Endometrial microvascular endothelial cells (primary cell): ENCODE data around the gene MS4A15. TPM values are rescaled to one million over a fixed set of nuclear protein-coding genes. Genes with fewer than 3 reads are reported as not detected.
"Not testable (repeated sequence)": the region's sequence is repeated elsewhere in the genome, so short reads cannot be mapped to it uniquely, and the experiment has no call there.

Experiments
- in situ Hi-C: cut with HindIII; loops from 2 replicates; pipeline ENCODE4 v1.10.0; 2017; ENCODE audit warnings: low sequenced_read_pairs, low pct_unique_long_range_greater_than_20kb; ENCODE audit errors: inconsistent ontology term
- total RNA-seq: library from RNA; depleted of rRNA; stranded (reverse); fragments of >200 nt; gene quantifications from one replicate; pipeline ENCODE4 v1.2.3, GENCODE V29; 2015; ENCODE audit errors: inconsistent ontology term

The MS4A15 gene, protein sequence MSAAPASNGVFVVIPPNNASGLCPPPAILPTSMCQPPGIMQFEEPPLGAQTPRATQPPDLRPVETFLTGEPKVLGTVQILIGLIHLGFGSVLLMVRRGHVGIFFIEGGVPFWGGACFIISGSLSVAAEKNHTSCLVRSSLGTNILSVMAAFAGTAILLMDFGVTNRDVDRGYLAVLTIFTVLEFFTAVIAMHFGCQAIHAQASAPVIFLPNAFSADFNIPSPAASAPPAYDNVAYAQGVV
- total RNA-seq: not detected

DNA sequence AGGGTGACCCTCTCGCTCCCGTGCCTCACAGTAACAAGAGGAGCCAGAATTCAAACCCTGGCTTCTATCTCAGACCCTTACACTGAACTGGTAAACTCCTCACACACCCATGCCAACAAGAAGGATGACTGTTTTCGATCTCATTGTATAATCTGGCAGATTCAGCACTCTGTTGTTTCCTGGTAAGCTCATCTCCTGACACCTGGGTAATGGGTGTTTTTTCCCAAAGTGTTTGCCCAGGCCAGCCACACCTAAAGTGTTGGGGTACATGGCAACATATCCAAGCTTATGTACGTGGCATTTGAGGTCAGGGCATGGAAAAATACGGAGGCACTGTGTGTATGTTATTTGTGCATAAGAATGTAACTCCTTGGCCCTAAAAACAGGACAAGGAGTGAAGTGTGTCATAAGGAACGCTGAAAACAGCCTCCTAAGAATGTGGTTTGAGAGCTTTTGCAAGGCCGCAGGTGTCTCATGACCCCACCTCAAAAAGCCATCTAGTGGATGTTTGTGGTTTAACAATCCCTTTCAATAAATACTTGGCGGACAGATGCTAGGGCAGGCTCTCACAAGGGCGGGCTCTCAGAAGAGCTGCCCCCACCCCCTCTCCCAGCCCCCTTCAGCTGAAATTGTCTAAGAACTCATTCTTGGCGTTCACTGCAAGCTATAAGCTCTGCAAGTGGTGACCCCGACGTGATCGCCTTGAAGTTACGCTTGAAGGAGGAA, at the start of gene MS4A15:
TSS of gene MS4A15 (plus strand) at position 561 of the 726 bp plus-strand sequence. CDS start 6,867 bp downstream, outside the sequence.
- in situ Hi-C loops: no loop called here

DNA sequence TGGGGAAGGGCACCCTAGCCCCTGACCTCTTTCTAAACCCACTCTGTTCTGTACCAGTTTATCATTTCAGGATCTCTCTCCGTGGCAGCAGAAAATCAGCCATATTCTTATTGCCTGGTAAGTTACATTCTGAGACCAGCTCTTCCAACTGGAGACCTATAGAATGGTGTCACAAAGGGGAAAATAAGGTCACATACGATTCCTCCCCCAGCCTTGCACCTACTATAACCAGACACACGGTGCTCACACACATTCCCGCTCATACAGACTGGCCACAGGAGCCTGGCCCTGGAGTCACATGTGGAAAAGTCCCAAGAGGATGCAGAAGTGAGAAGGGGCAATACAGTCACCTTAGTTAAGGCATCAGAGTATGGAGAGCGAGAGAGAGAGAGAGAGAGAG, 49.7 kb upstream of the MS4A15 start:
- in situ Hi-C loops: no loop called here

- in situ Hi-C loops: no loop called here
These were observed 46.2 kb upstream of the MS4A15 start for GRCh38 chr11:60710482-60710881.

DNA sequence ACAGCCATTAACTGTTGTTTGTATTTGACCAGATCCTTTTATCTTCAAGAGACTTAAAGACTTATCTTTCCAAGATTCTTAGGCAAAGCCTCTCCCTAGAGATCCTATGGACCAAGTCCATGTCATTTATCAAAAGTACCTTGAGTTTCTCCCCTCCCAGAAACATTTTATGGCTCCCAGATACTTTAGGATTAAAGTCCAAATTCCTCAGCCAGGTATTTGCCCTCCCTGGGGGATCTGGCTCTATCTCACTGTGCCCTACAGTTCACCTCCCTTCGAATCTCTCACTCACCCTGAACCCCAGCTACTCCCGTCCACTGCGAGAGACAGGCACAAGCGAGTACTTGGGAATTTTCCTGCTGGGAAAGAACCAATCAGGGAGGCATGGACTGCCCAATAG, 45.4 kb upstream of the MS4A15 start:
- in situ Hi-C loops: no loop called here

- in situ Hi-C loops: not testable (repeated sequence)
These were observed 43.2 kb upstream of the MS4A15 start for GRCh38 chr11:60713423-60713822.

DNA sequence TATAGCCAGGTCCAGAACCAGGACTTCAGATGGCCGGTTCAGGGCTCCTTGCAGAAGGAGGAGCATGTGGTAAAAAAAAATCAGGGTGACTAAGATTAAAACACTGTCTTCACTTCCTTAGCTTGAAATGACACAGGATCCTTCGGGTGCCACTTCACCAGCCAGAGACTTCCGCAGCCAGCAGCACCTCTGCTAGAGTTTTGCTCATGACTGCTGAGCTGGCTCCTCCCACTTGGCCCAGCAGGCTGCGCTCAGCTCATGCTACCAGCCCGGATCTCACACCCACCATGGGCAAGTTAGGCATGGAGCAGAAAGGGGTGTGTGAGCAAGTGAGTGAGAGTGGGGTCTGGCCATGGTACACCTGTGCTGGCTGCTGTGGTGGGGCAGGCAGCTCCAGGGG, 38.7 kb upstream of the MS4A15 start:
- in situ Hi-C loops: no loop called here

- in situ Hi-C loops: no loop called here
These were observed 37.9 kb upstream of the MS4A15 start for GRCh38 chr11:60718524-60719316.

DNA sequence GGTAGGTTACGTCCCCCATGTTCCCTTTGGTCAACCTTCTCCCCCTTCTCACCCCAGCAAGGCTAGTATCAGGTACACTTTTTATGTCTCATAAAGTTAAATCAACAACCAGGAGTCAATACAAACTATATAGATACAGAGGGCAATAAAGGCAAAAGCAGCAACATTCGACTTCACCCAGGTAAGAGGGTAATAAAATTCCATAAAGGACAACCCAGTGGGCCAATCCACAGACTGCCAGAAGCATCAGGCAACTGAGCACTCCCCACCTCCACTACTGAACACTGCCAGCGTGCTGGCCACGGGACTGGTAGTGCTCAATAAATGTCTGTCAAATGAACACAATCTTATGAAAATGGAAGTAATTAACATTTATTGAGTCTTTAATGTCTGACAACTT, 37.3 kb upstream of the MS4A15 start:
- in situ Hi-C loops: no loop called here

DNA sequence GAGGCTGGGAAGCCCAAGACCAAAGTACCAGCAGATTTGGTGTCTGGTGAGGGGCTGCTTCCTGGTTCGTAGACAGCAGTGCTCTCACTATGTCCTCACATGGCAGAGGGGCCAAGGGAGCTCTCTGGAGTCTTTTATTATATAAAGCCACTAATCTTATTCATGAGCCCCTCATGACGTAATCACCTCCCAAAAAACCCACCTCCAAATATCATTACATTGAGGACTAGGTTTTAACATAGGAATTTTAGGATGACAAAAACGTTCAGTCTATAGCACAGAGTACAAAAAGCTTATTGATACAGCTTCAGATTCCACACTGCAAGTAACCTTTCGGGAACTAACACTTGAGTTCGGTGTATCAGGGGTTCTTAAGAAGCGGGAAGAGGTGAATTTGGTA, 36.2 kb upstream of the MS4A15 start:
- in situ Hi-C loops: no loop called here

- in situ Hi-C loops: no loop called here
These were observed 32.2 kb upstream of the MS4A15 start, which contains the start of gene MS4A18 for GRCh38 chr11:60724420-60724819. Gene MS4A18 (plus strand): TSS chr11:60724720.

GRCh38 chr11:60725592-60725991, 31.1 kb upstream of the MS4A15 start:
- in situ Hi-C loops: no loop called here

DNA sequence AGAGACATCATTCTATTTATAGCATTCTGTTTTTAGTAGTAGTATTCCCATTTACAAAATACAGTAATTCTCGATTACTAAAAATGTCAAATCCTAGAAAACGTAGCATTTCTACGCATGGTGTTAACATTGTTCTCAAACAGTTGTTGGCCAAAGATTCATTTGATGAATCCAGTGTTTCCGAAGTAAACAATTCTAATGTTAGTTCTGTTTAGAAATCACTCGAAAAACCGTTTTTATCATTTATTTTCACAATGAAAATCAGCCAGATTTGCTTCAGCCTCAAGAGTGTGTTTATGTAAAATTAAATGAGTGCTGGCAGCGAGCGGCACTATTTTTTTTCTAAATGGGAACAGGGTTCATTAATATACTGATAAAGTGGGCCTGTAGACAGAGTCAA, 25.1 kb upstream of the MS4A15 start:
- in situ Hi-C loops: no loop called here

- in situ Hi-C loops: no loop called here
These were observed 22.4 kb upstream of the MS4A15 start for GRCh38 chr11:60734279-60734678.

- in situ Hi-C loops: no loop called here
These were observed 17.6 kb upstream of the MS4A15 start for GRCh38 chr11:60739114-60739513.

DNA sequence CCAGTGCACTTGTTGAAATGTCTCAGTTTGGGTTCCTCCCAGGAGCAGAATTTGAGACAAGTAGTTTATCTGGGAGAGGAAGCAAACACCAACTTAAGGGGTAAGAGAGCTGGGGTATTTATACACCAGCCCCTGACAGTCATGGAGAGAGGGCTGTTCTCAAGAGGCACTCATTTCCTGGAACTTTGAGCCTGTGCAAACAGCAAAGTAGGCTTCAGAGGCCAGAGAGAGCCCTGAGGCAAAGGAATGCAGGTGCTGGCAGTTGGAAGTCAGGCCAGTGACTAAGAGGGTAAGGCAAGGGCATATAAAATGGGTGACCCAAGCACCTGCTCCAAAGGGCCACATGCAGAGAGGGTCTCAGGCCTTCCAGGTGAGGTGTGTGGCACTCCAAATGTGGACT, 16.1 kb upstream of the MS4A15 start:
- in situ Hi-C loops: no loop called here

DNA sequence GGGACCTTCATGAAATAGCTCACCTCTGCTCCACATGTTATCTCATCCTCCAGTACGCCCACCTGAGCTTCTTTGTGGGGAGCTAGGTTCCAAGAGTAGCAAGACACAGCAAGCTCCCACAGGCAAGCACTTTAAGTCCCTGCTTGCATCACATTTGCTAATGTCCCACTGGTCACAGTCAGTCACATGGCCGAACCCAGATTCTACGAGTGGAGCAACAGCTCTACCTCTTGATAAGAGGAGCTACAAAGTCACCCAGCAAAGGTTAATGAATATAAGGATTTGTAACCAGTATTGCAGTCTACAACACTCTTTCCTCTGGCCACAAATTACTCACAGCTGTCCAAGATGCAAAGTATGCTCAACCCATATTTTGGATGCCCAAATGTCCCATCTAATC, 15.2 kb upstream of the MS4A15 start:
- in situ Hi-C loops: no loop called here

- in situ Hi-C loops: no loop called here
These were observed 13.6 kb upstream of the MS4A15 start for GRCh38 chr11:60743058-60743457.

GRCh38 chr11:60744114-60744513, 12.6 kb upstream of the MS4A15 start:
- in situ Hi-C loops: no loop called here

GRCh38 chr11:60747359-60747873, 9.3 kb upstream of the MS4A15 start:
- in situ Hi-C loops: no loop called here

GRCh38 chr11:60748225-60748624, 8.4 kb upstream of the MS4A15 start:
- in situ Hi-C loops: no loop called here
